ENCODE results near the gene USP40.

Gene USP40

GRCh38 chr2:233456111-233456510 is 110.5 kb downstream of the USP40 start:
- no peak for ATAC-seq

- no peak for ATAC-seq
Measured at GRCh38 chr2:233455491-233455890, 111.1 kb downstream of the USP40 start.

- no peak for ATAC-seq
Measured at GRCh38 chr2:233455006-233455405, 111.6 kb downstream of the USP40 start.

GRCh38 chr2:233453916-233454315 is 112.7 kb downstream of the USP40 start:
- ATAC-seq: no peak

- no peak for ATAC-seq
Measured at GRCh38 chr2:233453111-233453915, 113.3 kb downstream of the USP40 start.

- ATAC-seq: no peak
Measured at GRCh38 chr2:233451950-233452349, 114.6 kb downstream of the USP40 start.

- ATAC-seq: no peak
Measured at GRCh38 chr2:233450864-233451575, 115.6 kb downstream of the USP40 start.

GRCh38 chr2:233449921-233450863 is 116.4 kb downstream of the USP40 start:
- no peak for ATAC-seq

GRCh38 chr2:233449081-233449901 is 117.3 kb downstream of the USP40 start:
- no peak for ATAC-seq

- no peak for ATAC-seq
Measured at GRCh38 chr2:233448575-233448974, 118.0 kb downstream of the USP40 start.

- no peak for ATAC-seq
Measured at GRCh38 chr2:233448220-233448559, 118.4 kb downstream of the USP40 start.

- no peak for ATAC-seq
Measured at GRCh38 chr2:233447506-233448219, 118.9 kb downstream of the USP40 start.

GRCh38 chr2:233446606-233447305 is 119.8 kb downstream of the USP40 start:
- no peak for ATAC-seq

GRCh38 chr2:233446121-233446520 is 120.5 kb downstream of the USP40 start:
- no peak for ATAC-seq

GRCh38 chr2:233445152-233445830 is 121.3 kb downstream of the USP40 start:
- ATAC-seq: no peak

- no peak for ATAC-seq
Measured at GRCh38 chr2:233444501-233444900, 122.1 kb downstream of the USP40 start.

GRCh38 chr2:233443511-233444183 is 122.9 kb downstream of the USP40 start:
- peak; percentile 82 to 86 for ATAC-seq

- ATAC-seq: no peak
Measured at GRCh38 chr2:233442028-233442310, 124.6 kb downstream of the USP40 start.

GRCh38 chr2:233441161-233442027 is 125.2 kb downstream of the USP40 start:
- ATAC-seq: no peak
